CD4-positive, alpha-beta T cell treated with Interleukin-15 for 4 hours (primary cell): ENCODE measurements around the gene SRP9.
"Not testable (repeated sequence)": the region's sequence is repeated elsewhere in the genome, so short reads cannot be mapped to it uniquely, and the experiment has no call there.

ENCODE experiments used
- DNase-seq: peaks from one replicate; pipeline ENCODE4 v3.0.0-alpha.2; 2020; ENCODE audit warnings: low spot score

Gene SRP9

DNA sequence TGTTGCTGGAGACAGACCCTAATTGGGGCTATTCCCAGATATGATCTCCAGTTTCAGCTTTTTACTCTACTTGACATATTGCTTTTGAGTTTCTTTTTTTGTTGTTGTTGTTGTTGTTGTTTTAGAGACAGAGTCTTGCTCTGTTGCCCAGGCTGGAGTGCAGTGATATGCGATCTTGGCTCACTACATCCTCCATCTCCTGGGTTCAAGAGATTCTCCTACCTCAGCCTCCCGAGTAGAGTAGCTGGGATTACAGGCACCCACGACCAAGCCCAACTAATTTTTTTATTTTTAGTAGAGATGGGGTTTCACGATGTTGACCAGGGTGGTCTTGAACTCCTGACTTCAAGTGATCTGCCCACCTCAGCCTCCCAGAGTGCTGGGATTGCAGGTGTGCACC, 1.3 kb upstream of the SRP9 start:
- no peak for DNase-seq

DNA sequence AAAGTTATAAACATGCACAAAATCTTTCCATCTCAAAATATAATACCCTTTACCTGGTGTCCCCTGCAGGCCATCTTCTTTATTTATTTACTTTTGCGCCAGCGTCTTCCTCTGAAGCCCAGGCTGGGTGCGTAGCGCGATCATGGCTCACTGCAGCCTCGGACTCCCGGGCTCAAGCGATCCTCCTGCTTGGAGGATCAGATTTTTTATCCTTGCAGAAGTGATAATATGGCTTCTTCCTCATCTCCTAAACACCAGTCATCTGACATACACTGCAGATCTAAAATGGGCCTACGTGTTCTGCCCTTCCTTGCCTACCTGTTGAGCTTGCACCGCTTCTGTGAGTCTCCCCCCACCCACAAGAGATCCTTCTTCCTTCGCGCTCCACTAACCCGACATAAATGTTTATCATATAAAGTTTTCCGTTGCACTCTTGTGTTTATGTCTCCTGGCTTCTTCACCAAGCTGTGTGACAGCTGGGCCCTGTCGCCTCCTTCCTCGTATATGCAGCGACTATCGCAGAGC, 506 bp upstream of the SRP9 start:
- DNase-seq: no peak

DNA sequence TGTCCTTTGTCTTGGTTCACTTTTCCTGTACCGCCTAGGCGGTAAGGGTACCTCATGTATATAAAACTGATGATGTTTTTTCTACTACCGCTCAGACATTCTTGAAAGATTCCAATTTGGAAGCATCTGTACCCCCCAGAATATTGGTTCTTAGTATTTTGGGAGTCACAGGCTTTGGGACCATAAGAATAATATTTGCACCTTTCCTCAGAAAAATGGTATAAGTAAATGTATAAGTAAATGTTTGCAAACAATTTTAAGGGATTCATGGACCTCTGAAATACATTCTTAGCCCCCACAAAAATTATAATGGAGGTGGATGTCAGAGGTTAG, 677 bp downstream of the SRP9 start:
- no peak for DNase-seq

DNA sequence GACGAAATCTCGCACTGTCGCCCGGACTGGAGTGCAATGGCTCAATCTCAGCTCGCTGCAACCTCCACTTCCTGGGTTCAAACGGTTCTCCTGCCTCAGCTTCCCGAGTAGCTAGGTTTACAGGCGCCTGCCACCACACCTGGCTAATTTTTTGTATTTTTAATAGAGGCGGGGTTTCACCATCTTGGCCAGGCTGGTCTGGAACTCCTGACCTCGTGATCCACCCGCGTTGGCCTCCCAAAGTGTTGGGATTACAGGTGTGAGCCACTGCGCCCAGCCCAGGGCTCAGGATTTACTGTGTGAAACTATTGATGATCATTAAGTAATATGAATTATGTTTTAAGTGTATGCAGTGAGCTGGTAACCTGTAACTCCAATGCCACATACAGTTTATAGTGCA, 1.5 kb downstream of the SRP9 start:
- not testable (repeated sequence) for DNase-seq

DNA sequence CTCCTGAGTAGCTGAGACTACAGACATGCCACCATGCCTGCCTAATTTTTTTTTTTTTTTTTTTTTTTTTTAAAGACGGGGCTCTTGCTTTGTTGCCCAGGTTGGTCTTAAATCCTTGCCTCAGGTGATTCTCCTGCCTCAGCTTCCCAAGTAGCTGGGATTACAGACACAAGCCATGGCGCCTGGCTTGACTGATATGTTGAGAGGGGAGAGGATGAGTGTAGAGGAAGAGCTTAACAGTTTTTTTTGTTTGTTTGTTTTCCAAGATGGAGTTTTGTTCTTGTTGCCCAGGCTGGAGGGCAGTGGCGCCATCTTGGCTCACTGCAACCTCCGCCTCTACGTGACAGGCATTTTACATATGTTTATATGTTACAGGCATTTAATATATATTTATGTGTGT, 2.5 kb downstream of the SRP9 start:
- DNase-seq: no peak

DNA sequence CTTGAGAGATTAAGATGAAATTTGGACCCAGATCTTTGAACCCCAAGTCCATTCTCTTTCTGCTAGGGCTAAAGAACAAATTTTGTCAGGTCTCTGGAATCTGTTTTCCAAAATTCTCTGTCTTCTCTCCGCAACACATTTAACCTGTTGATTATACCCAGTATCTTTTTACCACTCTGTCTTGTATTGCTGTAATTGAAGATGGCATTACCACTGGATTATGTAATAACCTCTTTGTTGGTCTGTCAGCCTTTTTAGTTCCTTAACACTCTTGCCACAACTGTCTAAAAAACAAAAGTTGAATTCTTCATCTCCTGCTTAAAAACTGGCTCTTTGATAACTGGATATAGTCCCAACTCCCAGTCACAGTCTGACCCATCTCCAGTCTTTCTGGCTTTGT, 3.0 kb downstream of the SRP9 start:
- no peak for DNase-seq

DNA sequence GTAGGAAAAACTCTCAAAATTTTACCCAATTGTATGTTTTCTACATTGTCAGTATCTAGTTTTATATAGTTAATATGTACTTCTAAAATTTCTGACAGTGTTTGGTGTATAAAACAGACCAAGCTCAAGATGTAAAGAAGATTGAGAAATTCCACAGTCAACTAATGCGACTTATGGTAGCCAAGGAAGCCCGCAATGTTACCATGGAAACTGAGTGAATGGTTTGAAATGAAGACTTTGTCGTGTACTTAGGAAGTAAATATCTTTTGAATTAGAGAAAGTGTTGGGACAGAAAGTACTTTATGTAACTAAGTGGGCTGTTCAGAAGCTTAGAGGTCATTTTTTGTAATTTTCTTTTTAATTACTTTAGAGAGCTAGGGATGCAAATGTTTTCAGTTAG, 11.5 kb downstream of the SRP9 start:
- not testable (repeated sequence) for DNase-seq

DNA sequence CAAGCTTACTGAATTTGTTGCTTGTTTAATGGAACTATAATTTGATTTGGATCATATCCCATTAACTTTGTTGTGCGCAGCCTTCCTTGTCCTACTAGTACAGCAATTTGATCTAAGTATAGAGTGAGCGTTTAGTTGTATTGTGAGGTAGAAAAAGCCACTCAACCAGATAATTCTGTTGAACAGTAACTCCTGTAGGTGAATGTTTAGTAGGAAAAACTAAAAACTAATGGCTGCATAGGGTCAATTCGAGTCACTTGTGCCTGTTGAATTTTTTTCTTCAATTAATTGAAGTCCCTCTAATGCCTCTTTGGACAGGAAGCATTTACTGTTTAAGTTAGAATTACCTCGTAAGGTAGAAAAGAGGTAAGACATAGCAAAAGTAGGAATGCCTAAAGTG, 17.3 kb downstream of the SRP9 start:
- no peak for DNase-seq

DNA sequence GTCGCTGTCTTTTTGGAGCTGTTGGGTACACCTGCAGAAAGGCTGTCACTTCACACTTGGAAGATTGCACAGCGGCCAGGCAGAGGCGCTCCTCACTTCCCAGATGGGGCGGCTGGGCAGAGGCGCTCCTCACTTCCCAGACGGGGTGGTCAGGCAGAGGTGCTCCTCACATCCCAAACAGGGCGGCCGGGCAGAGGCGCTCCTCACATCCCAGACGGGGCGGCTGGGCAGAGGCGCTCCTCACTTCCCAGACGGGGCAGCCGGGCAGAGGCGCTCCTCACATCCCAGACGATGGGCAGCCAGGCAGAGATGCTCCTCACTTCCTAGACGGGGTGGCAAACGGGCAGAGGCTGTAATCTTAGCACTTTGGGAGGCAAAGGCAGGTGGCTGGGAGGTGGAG, 18.5 kb downstream of the SRP9 start:
- DNase-seq: not testable (repeated sequence)

DNA sequence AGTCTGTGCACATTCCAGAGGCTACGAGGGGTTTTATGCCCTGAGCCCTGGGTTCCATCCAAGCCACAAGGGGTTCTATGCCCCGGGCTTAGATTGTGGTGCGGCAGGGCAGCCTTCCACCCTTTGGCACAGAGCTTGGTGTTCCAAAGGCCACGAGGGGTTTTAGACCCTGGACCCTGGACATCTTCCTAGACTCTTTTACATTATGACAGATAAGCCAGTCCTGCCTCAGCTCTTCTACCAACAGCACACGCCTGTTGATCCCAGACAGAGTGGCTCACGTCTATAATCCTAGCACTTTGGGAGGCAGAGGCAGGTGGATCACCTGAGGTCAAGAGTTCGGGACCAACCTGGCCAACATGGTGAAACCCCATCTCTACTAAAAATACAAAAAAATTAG, 23.5 kb downstream of the SRP9 start:
- not testable (repeated sequence) for DNase-seq

DNA sequence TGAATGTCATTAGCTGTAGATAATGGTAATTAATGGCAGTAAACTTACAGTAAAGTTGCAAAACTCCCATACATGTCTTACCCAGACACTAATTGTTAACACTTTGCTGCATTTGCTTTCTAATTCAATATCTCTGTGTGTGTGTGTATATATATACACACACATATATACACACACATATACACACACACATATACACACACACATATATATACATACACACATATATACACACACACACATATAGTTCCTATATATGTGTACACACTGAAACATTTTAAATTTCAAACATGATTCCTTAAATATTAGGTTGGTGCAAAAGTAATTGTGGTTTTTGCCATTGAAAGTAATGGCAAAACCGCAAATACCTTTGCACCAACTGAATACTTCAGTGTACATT, 28.6 kb downstream of the SRP9 start:
- no peak for DNase-seq

DNA sequence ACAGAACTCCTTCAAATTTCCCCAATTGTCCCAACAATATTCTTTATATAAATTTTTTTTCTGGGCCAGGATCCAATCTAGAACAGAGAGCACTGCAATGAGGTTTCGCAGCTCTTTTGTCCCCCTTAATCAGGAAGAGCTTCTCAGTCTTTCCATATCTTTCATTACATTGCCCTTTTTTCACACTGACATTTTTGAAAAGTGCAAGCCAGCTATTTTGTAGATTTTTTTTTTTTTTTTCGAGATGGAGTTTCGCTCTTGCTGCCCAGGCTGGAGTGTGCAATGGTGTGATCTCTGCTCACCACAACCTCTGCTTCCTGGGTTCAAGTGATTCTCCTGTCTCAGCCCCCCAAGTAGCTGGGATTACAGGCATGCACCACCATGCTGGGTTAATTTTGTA, 29.1 kb downstream of the SRP9 start:
- DNase-seq: not testable (repeated sequence)

DNA sequence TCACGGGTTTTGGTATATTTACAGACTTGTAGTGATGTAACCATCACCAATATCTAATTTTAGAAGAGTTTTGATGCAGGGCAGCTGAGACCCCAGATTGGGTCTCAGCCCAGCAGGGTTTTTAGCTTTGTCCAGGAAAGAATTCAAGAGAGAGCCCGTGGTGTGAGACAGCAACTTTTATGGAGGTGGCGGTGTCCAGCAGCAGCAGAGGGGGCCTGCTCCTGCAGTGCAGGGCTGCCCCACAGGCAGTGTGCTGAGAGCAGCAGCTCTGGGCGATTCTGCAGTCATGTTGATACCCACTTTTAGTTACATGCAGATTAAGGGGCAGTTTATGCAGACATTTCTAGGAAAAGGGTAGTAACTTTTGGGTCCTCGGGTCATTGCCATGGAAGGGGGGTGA, 30.5 kb downstream of the SRP9 start:
- no peak for DNase-seq

DNA sequence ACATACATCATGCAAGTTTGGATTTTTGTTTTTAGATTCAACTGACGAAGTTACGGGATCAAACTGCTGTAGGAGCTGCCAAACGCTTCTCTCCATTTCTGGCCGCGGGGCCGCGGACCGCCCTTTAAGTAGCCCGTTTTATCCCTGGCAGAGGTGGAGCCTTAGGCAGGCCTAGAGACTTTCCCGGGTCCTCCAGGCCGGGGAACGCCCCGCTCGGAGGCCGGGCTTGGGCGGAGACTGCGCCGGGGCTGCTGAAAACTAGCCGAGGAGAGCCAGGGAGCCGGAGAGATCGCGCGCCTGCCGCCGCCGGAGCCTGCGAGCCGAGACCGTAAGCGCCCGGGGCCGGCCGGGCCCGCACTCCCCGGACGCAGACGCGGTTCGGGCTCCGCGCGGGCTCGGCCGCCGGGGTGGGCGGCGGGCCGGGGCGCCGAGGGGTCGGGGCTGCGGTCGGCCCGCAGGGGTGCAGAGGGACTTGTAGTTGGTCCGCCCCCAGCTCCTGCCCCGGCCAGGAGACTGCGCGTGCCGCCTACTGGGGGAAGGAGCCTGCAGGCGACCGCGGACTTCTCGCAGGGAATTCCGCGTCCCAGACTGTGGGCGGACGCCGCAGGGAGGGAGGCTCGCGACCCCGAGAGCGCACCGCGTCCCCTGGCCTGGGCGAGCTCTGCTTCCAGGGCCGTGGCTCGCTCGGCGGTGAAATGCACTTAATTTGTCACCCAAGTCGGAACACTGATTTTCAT, 32.4 kb downstream of the SRP9 start, which contains the start of gene EPHX1:
TSS of gene EPHX1 (plus strand) at position 283 of the 737 bp plus-strand sequence. CDS start 18,606 bp downstream, outside the sequence.
- peak; percentile 54 for DNase-seq

DNA sequence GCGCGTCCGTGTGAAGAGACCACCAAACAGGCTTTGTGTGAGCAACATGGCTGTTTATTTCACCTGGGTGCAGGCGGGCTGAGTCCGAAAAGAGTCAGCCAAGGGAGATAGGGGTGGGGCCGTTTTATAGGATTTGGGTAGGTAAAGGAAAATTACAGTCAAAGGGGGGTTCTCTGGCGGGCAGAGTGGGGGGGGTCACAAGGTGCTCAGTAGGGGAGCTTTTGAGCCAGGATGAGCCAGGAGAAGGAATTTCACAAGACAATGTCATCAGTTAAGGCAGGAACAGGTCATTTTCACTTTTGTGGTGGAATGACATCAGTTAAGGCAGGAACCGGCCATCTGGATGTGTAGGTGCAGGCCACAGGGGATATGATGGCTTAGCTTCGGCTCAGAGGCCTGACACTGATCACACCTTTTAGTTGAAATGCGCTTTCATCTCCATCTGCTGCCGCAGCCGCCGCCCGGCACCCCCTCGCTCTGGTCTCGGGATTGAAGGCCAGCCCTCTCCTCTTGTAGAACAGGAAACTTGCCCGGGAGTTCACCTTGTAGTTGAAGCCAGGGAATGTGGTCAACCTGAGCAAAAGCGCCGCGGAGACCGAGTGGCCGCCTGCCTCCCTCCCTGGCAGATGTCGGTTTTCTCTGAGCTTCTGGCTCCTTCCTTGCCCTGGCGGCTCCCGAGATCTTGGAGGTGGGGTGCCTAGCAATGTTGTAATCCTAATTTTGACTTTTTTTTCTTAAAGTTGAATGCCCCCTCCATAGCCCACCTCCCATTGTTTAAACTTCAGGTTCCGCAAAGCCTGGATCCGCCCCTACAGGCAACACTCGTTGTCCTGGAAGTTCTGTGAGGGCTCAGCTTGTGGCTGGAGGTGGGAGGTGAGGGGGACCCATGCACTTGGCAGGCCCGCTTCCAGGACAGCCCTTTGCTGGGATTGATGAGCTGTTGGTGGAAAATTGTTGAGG, 33.2 kb downstream of the SRP9 start:
- DNase-seq: not testable (repeated sequence)

DNA sequence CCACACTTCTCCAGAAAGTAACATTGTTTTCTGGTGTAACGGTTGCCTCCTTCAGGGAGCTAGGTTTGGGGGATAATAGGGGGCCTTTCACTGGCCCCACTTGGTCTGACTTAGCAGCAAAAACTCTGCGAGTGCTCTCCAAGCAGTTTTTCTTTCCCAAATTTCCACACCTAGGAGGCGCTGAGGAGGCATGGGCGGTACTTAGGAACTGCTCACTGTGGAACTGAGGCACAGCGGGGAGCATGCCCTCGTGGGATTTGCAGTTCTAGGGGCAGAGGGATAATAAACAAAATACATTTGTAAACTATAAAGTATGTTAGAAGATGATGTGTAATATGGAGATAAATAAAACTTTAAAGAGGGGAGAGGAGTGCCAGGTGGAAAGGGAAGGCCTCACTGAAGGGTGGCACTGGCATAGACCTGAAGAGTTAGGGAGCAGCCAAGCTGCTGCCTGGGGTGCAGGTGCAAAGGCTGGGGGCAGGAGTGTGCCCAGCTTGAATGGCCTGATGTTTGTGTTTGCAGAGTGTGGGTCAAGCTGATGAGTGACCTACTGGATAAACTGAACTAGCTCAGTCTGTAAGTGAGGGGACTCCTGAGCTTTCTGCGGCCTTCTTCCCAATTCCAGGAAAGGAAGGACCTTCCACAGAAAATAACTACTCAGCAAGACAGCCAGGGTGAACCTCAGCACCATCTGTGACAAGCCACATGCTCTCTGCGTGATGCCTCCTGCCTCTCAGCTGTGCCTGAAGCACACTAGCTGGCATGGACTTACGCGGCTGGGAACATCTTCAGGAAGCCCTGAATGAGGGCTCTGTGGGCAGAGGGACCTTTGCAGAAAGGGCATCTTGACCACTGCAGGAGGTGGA, 34.2 kb downstream of the SRP9 start:
- no peak for DNase-seq

DNA sequence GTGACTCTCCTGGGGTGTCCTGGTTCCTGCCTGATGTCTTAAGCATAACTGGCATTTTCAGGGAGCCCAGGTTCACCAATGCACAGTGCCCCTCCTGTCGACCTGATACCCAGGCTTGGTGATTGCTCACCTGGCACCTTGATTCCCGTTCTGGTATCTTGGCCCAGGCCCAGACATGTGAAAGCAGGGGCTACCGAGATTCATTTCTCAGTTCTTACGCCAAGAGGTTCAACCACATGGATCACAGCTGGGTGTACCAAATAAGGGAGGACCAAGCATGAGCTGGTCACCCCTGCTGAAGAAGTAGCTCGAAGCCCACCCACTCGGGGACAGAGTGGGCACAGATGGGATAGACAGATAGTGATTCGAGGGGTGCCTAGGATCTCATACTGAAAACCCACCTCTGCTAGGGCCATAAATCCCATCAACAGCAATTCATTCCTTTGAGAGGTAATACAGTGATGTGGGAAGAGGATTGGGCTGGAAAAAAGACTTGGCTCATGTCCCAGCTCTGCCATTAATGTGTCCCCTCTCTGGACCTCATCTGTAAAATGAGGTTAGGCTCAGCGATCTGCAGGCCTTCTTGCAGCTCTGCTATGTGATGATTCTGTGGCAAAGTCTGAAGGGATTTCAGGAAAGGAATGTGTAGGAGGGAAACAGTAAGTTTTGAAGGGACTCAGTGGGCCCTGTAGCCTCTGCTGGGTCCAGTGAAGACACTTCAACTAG, 35.0 kb downstream of the SRP9 start:
- no peak for DNase-seq

DNA sequence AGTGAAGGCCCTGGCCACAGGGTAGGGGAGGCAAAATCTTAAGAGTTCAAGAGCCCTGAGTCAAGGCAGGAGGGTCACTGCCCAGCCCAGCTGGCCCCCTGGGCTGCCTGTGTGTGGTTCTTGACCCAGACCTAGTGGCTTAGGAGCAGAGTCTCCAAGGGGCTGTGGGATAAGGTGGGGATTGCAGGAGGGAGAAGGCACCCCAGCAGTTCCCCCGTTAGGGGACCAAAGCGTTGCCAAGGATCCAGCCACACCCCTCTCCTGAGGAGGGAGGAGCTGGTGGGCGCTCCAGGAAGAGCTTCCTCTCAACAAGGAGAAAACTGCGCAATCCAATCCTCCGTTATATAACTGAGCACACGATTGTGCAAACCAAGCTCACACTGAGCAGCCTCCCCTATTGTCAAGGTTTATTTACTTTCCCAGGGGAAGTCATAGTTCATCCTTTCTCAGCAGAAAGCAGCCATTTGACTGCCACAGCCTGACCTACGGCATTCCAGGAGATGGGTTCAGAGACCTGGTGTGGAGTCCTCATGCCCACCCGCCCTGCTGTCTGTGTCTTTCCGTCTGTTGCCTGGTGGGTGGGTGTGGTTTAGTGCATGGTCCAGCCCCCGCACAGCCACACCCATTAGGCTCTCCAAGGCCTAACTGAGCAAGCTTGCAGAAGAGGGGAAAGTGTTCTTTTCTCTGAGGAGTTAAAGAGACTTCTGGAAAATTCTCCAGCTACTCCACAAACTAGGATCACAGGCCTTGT, 35.8 kb downstream of the SRP9 start:
- no peak for DNase-seq

DNA sequence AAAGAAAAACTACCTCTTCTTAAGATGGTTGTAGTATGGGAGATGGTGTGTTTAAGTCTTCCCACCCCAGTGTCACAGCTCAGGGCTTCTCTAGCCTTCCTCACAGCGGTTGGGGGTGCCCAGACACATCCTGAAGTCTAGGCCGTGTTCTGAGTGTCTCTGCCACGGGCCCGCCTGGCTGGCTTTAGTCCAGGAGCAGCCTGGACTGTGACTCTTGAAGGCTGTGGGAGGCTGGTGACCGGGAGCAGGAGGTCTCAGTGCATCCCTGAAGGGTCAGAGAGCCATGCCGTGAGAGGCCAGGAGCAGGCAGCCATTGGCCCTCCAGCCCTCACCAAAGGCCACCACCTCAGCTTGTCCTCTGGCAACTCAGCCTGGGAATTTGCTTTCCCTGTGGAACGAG, 36.8 kb downstream of the SRP9 start:
- DNase-seq: no peak

DNA sequence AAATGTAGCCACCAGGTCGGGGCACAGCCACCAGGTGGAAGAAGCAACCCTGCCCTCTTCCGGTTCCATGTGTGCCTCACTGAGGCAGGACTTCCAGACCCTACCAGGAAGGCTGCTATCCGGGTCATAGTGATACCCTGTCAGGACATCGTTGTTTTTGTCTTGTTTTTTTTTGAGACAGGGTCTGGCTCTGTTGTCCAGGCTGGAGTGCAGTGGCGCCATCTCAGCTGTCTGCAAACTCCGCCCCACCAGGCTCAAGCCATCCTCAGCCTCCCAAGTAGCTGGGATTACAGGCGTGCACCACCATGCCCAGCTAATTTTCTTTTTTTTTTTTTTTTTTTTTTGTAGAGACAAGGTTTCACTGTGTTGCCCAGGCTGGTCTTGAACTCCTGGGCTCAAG, 37.5 kb downstream of the SRP9 start:
- DNase-seq: not testable (repeated sequence)
